HG02981 (cell line): ENCODE data around the gene PTH2.
A peak's percentile ranks its signal among the peaks of the same experiment; 100 is the strongest.
"Not testable (repeated sequence)": the region's sequence is repeated elsewhere in the genome, so short reads cannot be mapped to it uniquely, and the experiment has no call there.

Experiments
- ATAC-seq: cut with Tn5 transposase; IDR thresholded peaks from one replicate; pipeline ENCODE4 v1.9.1; 2021; ENCODE audit warnings: mild to moderate bottlenecking, moderate library complexity; ENCODE audit not compliant: unreplicated experiment

The PTH2 gene

DNA sequence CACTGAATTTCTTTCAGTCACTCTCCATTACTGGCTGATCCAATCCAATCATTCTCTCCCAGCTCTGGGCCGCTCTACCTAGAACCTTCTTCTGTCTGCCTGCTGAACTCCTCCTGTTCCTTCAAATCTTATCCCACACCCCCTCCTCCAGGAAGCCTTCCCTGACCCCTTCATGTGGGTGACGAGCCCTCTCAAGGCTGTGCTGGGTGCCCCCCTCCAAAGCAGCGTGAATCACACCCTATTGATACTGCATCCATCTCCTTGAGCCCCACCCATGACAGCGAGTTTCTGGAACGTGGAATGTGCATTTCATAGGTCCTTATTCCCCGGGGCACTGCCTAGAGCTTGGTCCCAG, 25.2 kb upstream of the PTH2 start:
- ATAC-seq: no peak

GRCh38 chr19:49447485-49448431, 24.5 kb upstream of the PTH2 start:
- ATAC-seq: no peak

GRCh38 chr19:49445997-49446396, 22.8 kb upstream of the PTH2 start:
- ATAC-seq: no peak

DNA sequence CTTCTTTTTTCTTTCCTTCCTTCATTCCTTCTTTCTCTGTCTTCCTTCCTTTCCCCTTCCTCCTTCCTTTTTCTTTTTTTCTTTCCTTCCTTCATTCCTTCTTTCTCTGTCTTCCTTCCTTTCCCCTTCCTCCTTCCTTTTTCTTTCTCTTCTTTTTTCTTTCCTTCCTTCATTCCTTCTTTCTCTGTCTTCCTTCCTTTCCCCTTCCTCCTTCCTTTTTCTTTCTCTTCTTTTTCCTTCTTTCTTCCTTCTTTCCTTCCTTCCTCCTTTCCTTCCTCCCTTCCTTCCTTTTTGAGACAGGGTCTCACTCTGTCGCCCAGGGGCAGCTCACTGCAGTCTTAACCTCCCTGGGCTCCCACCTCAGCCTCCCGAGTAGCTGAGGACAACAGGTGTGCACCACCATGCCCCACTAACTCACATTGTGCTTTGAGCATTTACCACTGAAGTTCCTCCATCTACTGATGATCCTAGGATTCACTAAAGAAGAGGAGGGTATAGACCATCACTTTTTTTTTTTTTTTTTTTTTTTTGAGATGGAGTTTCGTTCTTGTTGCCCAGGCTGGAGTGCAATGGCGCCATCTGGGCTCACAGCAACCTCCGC, 21.0 kb upstream of the PTH2 start:
- ATAC-seq: not testable (repeated sequence)

GRCh38 chr19:49443366-49444099, 20.3 kb upstream of the PTH2 start:
- ATAC-seq: peak; percentile 65

- peak; percentile 8 for ATAC-seq
Measured at GRCh38 chr19:49442771-49443365, 19.6 kb upstream of the PTH2 start.

GRCh38 chr19:49442354-49442753, 19.1 kb upstream of the PTH2 start:
- no peak for ATAC-seq

DNA sequence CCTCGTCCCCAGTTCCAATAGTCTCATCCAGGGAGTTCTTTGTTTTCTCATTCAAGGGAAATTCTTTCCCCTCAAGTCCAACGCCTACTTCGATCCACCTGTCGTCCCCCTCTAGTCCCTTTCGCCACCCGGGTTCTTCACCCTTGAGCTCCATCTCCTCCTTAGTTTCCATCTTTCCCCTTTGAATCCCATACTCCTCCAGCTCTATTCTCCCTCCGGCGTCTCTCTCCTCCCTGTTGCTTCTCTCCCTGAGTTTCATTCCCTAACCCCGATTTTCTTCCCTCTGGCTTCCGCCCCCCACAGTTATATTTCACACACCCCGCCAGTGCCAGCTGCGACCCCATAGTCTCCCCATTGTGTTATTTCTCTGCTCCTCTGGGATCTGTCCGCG, 18.7 kb upstream of the PTH2 start:
- ATAC-seq: no peak

GRCh38 chr19:49441210-49441959, 18.1 kb upstream of the PTH2 start, which contains the start of gene SLC17A7:
Gene SLC17A7, minus strand, starts transcription at chr19:49441527. Its CDS starts 148 bp downstream, at chr19:49441379.
- ATAC-seq: no peak

DNA sequence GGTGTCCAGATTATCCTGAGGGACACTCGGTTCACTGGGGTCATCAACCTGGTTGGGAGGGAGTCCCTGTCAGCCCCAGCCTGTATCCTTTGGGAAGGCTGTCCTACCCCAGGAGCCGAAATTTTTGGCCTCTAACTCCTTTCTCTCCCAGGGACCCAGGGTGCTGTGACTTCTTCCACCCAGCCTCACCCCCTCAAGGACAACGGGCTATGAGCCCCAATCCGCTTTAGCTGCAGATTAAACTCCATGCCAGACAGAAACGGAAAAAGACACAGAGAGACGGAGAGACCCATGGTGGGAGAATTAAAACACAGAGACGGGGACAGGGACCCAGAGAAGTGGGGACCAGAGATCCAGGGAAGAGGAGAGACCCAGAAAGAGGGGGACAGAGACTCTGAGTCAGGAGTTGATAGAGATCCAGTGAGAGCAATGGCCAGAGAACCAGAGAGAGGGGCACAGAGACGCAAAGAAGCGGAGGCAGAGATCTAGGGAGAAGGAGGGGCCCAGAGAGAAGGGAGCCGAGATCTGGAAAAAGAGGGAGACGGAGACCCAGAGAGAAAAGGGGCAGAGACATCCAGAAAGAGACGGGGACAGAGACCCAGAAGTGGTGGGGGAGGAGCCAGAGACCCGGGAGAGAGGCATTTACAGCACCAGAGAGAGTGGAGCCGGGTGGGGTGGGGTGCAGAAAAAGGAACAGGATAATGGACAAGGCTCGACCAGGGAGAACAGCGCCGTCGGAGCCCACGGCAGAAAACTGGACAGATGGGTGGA, 17.4 kb upstream of the PTH2 start:
- no peak for ATAC-seq

GRCh38 chr19:49439836-49440235, 16.6 kb upstream of the PTH2 start:
- no peak for ATAC-seq

GRCh38 chr19:49438261-49438660, 15.0 kb upstream of the PTH2 start:
- no peak for ATAC-seq

- no peak for ATAC-seq
Measured at GRCh38 chr19:49437231-49437630, 14.0 kb upstream of the PTH2 start.

GRCh38 chr19:49436381-49437017, 13.3 kb upstream of the PTH2 start:
- ATAC-seq: no peak

- no peak for ATAC-seq
Measured at GRCh38 chr19:49435670-49436069, 12.4 kb upstream of the PTH2 start.

DNA sequence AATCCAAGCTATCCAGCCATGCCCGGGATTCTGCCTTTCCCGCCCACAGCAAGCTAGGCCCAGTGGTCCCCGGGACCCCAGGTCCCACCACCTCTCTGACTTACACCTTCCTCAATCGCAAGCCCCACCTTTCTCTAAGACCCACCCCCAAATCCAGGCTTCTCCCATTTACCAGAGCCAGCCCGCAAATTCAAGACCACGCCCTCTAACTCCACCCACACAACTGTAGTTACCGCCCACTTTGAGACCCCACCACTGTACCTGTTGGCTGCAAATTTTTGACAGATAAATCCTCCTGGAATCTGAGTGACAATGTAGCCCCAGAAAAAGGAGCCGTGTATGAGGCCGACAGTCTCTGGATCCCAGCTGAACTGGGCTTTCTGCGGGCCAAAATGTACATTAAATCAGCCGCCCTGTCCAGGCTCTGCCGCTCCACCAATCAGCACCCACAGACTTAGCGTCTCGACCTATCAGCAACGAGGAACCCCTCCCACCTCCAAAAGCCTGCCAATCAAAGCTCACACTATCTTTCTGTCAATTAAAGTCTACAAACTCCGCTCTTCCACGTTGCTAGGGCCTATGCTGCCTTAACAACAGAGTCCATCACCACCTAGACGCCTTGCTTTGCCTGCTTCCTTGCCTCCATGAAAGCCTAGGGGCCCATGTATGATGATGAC, 11.8 kb upstream of the PTH2 start:
- no peak for ATAC-seq

GRCh38 chr19:49433240-49433901, 10.1 kb upstream of the PTH2 start:
- ATAC-seq: no peak
